ENCODE results near the gene ASB6.

ASB6 gene

GRCh38 chr9:129627556-129628440 lies 14.2 kb downstream of the ASB6 start:
- in situ Hi-C loops (cut with MboI; ENCODE audit: low sequenced_read_pairs): no loop called here

- in situ Hi-C loops (cut with MboI; ENCODE audit: low sequenced_read_pairs): no loop called here
These were observed 15.2 kb downstream of the ASB6 start for GRCh38 chr9:129626625-129627284.

- in situ Hi-C loops (cut with MboI; ENCODE audit: low sequenced_read_pairs): no loop called here
These were observed 15.8 kb downstream of the ASB6 start, which contains the start of gene NTMT1 for GRCh38 chr9:129626079-129626624. Gene NTMT1, plus strand, starts transcription at chr9:129626163. Its CDS starts 6,541 bp downstream, at chr9:129632704.

- in situ Hi-C loops (cut with MboI; ENCODE audit: low sequenced_read_pairs): no loop called here
These were observed 17.0 kb downstream of the ASB6 start for GRCh38 chr9:129624947-129625346.

- in situ Hi-C loops (cut with MboI; ENCODE audit: low sequenced_read_pairs): no loop called here
These were observed 17.7 kb downstream of the ASB6 start for GRCh38 chr9:129624168-129624759.

- in situ Hi-C loops (cut with MboI; ENCODE audit: low sequenced_read_pairs): no loop called here
These were observed 18.6 kb downstream of the ASB6 start for GRCh38 chr9:129623331-129623730.

- in situ Hi-C loops (cut with MboI; ENCODE audit: low sequenced_read_pairs): no loop called here
These were observed 21.2 kb downstream of the ASB6 start, which contains the start of gene C9orf50 for GRCh38 chr9:129620669-129621295. Gene C9orf50, minus strand, starts transcription at chr9:129621101. Its CDS starts 527 bp downstream, at chr9:129620574.

- in situ Hi-C loops (cut with MboI; ENCODE audit: low sequenced_read_pairs): loop anchor here (5.0 kb wide), 1 partner anchor 488 kb away; no protein-coding TSS in a partner anchor
These were observed 21.9 kb downstream of the ASB6 start for GRCh38 chr9:129619787-129620668.

GRCh38 chr9:129617167-129617566 lies 24.8 kb downstream of the ASB6 start:
- in situ Hi-C loops (cut with MboI; ENCODE audit: low sequenced_read_pairs): loop anchor here (5.0 kb wide), 1 partner anchor 485 kb away; no protein-coding TSS in a partner anchor

- in situ Hi-C loops (cut with MboI; ENCODE audit: low sequenced_read_pairs): loop anchor here (5.0 kb wide), 1 partner anchor 483 kb away; no protein-coding TSS in a partner anchor
These were observed 26.3 kb downstream of the ASB6 start for GRCh38 chr9:129615407-129616285.

- in situ Hi-C loops (cut with MboI; ENCODE audit: low sequenced_read_pairs): loop anchor here (5.0 kb wide), 1 partner anchor 483 kb away; no protein-coding TSS in a partner anchor
These were observed 27.0 kb downstream of the ASB6 start for GRCh38 chr9:129614932-129615331.

GRCh38 chr9:129613520-129614175 lies 28.3 kb downstream of the ASB6 start:
- in situ Hi-C loops (cut with MboI; ENCODE audit: low sequenced_read_pairs): no loop called here

GRCh38 chr9:129612815-129613519 lies 29.0 kb downstream of the ASB6 start:
- in situ Hi-C loops (cut with MboI; ENCODE audit: low sequenced_read_pairs): no loop called here

GRCh38 chr9:129612123-129612522 lies 29.8 kb downstream of the ASB6 start:
- in situ Hi-C loops (cut with MboI; ENCODE audit: low sequenced_read_pairs): no loop called here

GRCh38 chr9:129611307-129611800 lies 30.6 kb downstream of the ASB6 start:
- in situ Hi-C loops (cut with MboI; ENCODE audit: low sequenced_read_pairs): no loop called here

GRCh38 chr9:129610473-129611306 lies 31.3 kb downstream of the ASB6 start:
- in situ Hi-C loops (cut with MboI; ENCODE audit: low sequenced_read_pairs): no loop called here

- in situ Hi-C loops (cut with MboI; ENCODE audit: low sequenced_read_pairs): no loop called here
These were observed 31.8 kb downstream of the ASB6 start for GRCh38 chr9:129610213-129610472.
